GM19025 (cell line): ENCODE results near the gene PTPN14.
"Not testable (repeated sequence)": the region's sequence is repeated elsewhere in the genome, so short reads cannot be mapped to it uniquely, and the experiment has no call there.

ENCODE experiments used
- ATAC-seq: cut with Tn5 transposase; IDR thresholded peaks from one replicate; pipeline ENCODE4 v1.9.1; 2021; ENCODE audit warnings: mild to moderate bottlenecking, low read depth, moderate library complexity; ENCODE audit not compliant: unreplicated experiment

The PTPN14 gene

GRCh38 chr1:214551436-214552173 lies at the start of gene PTPN14:
PTPN14 (minus strand) TSS chr1:214551602; CDS start chr1:214464803, 86,799 bp downstream.
- peak; percentile 44 for ATAC-seq

- no peak for ATAC-seq
Observed at GRCh38 chr1:214593158-214593557, 41.8 kb upstream of the PTPN14 start.

- not testable (repeated sequence) for ATAC-seq
Observed at GRCh38 chr1:214591918-214592317, 40.5 kb upstream of the PTPN14 start.

DNA sequence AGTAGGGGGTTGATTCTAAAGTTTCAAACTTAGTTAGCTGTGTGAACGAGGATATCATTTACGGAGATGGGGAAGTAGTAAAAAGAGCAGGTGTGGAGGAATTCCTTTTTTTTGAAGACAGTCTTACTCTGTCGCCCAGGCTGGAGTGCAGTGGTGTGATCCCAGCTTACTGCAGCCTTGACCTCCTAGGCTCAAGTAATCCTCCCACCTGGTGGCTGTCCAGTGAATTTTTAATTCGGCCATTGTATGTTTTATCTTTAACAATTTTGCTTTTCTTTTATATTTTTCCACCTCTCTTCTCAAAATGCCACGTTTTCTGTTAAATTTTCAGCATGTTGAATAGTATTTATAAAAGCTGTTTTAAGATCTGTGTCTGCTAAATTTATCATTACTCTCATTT lies 39.3 kb upstream of the PTPN14 start:
- ATAC-seq: no peak

GRCh38 chr1:214588963-214589597 lies 37.7 kb upstream of the PTPN14 start:
- ATAC-seq: no peak

- no peak for ATAC-seq
Observed at GRCh38 chr1:214587165-214587564, 35.8 kb upstream of the PTPN14 start.

GRCh38 chr1:214586621-214587020 lies 35.2 kb upstream of the PTPN14 start:
- ATAC-seq: no peak

DNA sequence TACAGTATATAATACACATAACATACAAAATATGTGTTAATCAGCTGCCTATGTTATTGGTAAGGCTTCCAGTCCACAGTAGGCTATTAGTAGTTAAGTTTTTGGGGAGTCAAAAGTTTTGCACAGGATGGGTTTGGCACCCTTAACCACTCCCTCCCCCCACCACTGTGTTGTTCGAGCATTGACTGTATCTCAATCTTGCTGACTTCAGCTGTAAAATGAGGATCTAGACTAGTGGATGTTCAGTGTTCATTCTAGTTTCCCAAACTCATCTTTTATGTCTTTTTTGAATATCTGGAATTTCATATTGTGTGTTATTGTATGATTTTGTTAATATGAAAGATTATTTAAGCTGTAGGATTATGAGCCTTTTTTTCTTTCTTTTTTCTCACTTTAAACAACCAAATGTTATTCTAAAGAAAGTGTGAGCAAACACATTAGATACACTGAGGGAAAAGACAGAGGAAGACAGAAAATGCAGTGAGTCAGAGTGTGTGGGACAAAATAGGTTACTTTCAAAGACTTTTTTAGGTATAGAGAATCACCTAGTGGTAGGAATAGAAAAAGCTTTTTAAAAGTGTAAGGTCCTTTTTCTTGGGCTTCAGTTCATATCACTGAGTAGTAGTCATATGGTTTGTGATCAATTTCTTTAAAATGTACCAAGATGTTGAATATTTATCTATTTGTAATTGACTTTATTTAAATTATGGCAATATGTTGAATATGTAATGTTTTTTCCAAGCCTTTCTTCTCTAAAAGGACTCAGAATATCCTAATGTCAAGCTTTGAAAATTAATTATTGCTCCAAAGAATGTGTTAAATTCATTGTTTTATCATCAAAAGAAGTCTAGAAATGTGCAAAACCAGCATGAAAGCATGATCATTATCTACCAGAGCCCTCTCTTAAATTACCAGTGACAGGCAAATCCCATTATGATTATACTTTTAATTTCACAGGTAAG lies 33.7 kb upstream of the PTPN14 start:
- ATAC-seq: peak; percentile 46

DNA sequence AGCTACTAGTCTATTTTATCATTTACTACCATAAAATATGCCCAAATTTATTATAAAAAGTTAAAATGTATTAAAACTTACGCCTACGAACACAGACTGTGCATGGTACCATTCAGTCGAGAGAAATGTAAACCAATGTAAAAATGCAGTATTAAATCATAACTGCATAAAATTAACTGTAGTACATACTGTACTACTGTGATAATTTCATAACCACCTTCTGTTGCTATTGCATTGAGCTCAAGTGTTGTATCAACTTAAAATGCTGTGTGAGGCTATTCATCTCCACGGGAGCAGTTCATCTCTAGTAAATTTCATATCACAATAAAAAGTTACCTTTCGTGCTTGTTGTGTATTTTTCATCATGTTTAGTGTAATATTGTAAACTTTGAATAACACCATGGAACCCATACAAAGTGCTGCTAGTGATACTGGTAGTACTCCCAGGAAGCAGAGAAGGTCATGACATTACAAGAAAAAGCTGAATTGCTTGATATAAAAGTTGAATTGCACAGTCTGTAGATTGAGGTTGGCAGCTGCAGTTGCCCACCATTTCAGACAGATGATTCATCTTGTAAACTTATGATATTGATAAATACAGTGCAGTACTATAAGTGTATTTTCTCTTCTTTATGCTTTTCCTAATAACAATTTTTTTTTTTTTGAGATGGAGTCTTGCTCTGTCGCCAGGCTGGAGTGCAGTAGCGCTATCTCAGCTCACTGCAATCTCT lies 32.6 kb upstream of the PTPN14 start:
- ATAC-seq: no peak

DNA sequence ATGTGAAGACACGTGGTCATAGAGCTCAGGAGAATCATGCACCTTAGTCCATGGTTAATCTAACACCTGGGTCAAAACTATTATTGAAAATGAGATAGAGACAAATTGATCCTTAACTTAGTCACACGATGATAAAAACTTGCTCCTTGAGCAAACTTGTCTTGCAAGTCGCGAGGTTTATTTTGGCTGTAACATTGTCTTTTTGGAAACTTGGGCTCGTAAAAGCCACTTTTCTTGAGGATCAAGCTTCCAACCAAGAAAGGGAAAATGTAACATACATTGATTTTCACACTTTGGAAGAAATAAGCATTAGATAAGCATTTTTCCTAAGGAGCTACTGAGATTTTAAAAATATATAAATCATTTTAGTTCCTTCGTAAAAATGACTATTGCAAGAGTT lies 31.7 kb upstream of the PTPN14 start:
- ATAC-seq: no peak

DNA sequence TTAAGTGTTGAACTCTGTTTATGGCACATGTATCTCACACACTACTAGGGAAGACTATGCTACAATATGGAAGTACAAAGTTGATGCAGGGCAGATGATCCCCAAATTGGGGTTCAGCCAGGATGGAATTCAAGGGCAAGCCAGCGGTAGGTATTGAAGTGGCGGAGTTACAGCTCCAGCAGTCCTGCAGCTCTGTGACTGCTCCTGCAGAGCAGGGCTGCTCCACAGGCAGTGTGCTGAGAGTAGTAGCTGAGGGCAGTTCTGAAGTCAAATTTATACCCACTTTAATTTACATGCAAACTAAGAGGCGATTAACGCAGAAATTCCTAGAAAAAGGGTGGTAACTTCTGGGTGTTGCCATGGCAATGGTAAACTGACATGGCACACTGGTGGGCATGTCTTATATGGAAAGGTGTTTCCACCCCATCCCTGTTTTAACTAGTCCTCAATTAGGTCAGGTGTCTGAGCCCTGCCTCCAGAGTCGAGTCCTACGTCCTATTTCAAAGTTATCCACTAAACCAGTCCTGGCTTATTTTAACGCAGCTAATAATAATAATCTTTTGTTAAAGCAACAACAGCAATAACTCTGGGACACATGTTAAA lies 31.0 kb upstream of the PTPN14 start:
- no peak for ATAC-seq

- ATAC-seq: no peak
Observed at GRCh38 chr1:214581785-214582184, 30.4 kb upstream of the PTPN14 start.

- ATAC-seq: no peak
Observed at GRCh38 chr1:214579183-214579582, 27.8 kb upstream of the PTPN14 start.

DNA sequence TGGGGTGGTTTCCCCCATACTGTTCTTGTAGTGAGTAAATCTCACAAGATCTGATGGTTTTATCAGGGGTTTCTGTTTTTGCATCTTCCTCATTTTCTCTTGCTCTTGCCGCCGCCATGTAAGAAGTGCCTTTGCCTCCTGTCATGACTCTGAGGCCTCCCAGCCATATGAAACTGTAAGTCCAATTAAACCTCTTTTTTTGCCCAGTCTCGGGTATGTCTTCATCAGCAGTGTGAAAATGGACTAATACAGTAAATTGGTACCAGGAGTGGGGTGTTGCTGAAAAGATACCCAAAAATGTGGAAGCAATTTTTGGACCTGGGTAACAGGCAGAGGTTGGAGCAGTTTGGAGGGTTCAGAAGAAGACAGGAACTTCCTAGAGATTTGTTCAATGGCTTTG lies 24.7 kb upstream of the PTPN14 start:
- not testable (repeated sequence) for ATAC-seq

- ATAC-seq: no peak
Observed at GRCh38 chr1:214574598-214575411, 23.4 kb upstream of the PTPN14 start.

DNA sequence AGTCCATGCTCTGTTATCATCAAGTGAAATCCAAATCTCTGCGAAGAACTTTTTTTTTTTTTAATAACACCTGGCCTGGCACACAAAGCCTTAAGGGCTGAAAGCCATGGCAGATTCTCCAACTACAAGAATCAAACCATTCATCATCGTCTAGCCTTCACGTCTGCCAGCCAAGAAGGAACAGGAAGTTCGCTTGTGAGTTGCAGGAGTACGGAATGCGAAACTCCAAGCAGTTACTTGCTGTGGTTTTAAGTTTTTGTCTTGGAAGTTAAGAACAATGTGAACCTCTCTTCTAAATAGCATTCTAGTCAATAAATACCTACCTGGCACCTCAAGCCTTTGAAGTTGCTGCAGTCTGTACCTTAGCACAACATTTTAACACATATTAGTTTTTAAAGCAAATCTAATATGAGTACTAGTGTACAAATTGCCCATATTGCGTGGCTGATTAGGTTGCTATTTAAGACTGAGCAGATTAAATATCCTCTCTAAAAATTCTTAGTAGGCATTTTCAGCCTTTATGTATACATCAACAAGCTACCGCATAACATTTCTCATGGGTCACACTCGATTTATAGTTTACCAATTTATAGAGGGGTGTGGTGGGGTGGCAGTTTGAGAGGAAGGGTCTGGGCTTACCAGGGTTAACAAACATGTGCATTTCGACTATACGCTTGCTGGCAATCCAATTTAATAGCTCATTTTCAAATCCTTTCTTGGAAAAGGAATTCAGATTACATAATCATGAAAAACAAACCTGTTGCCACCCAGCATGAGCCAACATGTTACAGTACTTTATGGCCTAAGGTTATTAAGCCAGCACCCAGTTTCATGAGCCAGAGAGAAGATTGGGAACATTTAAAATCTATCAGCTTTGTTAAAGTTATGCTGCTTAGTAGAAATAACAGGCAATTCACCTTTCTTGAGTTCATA lies 22.2 kb upstream of the PTPN14 start:
- ATAC-seq: no peak

GRCh38 chr1:214571281-214571680 lies 19.9 kb upstream of the PTPN14 start:
- ATAC-seq: no peak

DNA sequence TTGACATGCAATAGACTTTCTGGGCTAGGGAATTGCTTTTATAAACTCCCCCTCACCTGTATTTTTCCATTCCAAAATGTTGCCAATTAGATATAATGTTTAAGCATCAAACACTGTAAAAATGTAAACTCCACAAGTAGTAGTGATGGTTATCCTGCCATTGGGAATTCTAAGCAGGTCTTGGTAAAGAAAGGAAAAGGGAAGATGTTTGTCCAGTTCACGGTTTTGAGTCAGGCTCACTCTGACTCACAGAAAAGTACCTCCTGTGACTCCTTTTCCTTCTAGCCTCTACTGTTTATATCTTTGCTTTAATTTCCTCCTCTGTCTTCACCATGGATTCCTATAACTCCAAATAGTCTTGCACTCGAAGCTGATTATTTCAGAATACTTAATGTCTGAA lies 19.0 kb upstream of the PTPN14 start:
- no peak for ATAC-seq
